OCI-LY1 (cell line): ENCODE measurements around the gene TUBGCP2.

Experiments
- H2AFZ ChIP-seq: fragments of 200-600 bp; sonication (generic), shearing (Covaris generic); 2 replicates; pipeline ENCODE4 v1.6.0; 2014; ENCODE audit warnings: antibody characterized with exemption, mild to moderate bottlenecking, low read length
- H3F3A ChIP-seq: fragments of 200-600 bp; sonication (generic), shearing (Covaris generic); 2 replicates; pipeline ENCODE4 v1.6.0; 2014; ENCODE audit warnings: mild to moderate bottlenecking, antibody characterized with exemption, low read length, moderate library complexity; ENCODE audit not compliant: insufficient read depth
- H3K27ac ChIP-seq: fragments of 200-600 bp; sonication (generic); 2 replicates; pipeline ENCODE4 v1.5.1; 2014; ENCODE audit warnings: low read length, mixed run types, mild to moderate bottlenecking, low read depth; ENCODE audit not compliant: poor library complexity, severe bottlenecking
- H3K27me3 ChIP-seq: fragments of 200-600 bp; sonication (generic); 2 replicates; pipeline ENCODE4 v1.6.0; 2014; ENCODE audit warnings: antibody characterized with exemption, mild to moderate bottlenecking, low read length, moderate library complexity; ENCODE audit not compliant: insufficient read depth
- H3K36me3 ChIP-seq: fragments of 200-600 bp; sonication (generic); 2 replicates; pipeline ENCODE4 v1.6.1; 2014; ENCODE audit warnings: mild to moderate bottlenecking, antibody characterized with exemption, low read length, moderate library complexity, mixed read lengths; ENCODE audit not compliant: insufficient read depth
- H3K4me1 ChIP-seq: fragments of 200-600 bp; sonication (generic); 2 replicates; pipeline ENCODE4 v1.5.1; 2014; ENCODE audit warnings: mild to moderate bottlenecking, low read length, moderate library complexity; ENCODE audit not compliant: insufficient read depth, severe bottlenecking
- H3K4me2 ChIP-seq: fragments of 200-600 bp; sonication (generic), shearing (Covaris generic); 2 replicates; pipeline ENCODE4 v1.6.1; 2014; ENCODE audit warnings: low read length
- H3K4me3 ChIP-seq: fragments of 200-600 bp; sonication (generic); 2 replicates; pipeline ENCODE4 v1.5.1; 2014; ENCODE audit warnings: low read length, low read depth, mild to moderate bottlenecking, mixed read lengths; ENCODE audit not compliant: poor library complexity, severe bottlenecking
- H3K79me2 ChIP-seq: fragments of 200-600 bp; shearing (Covaris generic); 2 replicates; pipeline ENCODE4 v1.6.1; 2016; ENCODE audit warnings: mixed run types, low read length, mixed read lengths; ENCODE audit not compliant: insufficient read depth
- H3K9ac ChIP-seq: fragments of 200-600 bp; sonication (generic), shearing (Covaris generic); 2 replicates; pipeline ENCODE4 v1.6.1; 2014; ENCODE audit warnings: mild to moderate bottlenecking, low read length, mixed read lengths
- H3K9me2 ChIP-seq: fragments of 200-600 bp; sonication (generic), shearing (Covaris generic); 2 replicates; pipeline ENCODE4 v1.6.1; 2014; ENCODE audit warnings: low read depth, mild to moderate bottlenecking, low read length, mixed read lengths
- H3K9me3 ChIP-seq: fragments of 200-600 bp; shearing (Covaris generic); 2 replicates; pipeline ENCODE4 v1.6.1; 2014; ENCODE audit warnings: low read length, mixed read lengths
- H4K20me1 ChIP-seq: fragments of 200-600 bp; sonication (generic), shearing (Covaris generic); 2 replicates; pipeline ENCODE4 v1.6.0; 2016; ENCODE audit warnings: mild to moderate bottlenecking, low read length; ENCODE audit not compliant: insufficient read depth
- CTCF ChIP-seq: fragments of 200-600 bp; sonication (generic), shearing (Covaris generic); IDR thresholded peaks from 2 replicates; pipeline ENCODE4 v1.5.1; 2017; ENCODE audit warnings: mild to moderate bottlenecking, antibody characterized with exemption, low read length, moderate library complexity, mixed read lengths
- EZH2 ChIP-seq: fragments of 200-600 bp; sonication (generic), shearing (Covaris generic); IDR thresholded peaks from 2 replicates; pipeline ENCODE4 v1.8.0; 2017; ENCODE audit warnings: borderline replicate concordance, mixed run types, mild to moderate bottlenecking, antibody characterized with exemption, low read length, moderate library complexity, mixed read lengths

Gene TUBGCP2

GRCh38 chr10:133264461-133264860 lies 44.2 kb downstream of the TUBGCP2 start:
- no peak overlapping the region for H2AFZ ChIP-seq
- TF ChIP-seq EZH2, result no peak
- no peak for TF ChIP-seq CTCF
- H3K79me2 ChIP-seq, result no peaks in the 10 kb centered on the region
- no peaks in the 10 kb centered on the region for H3K9me2 ChIP-seq
- H3F3A ChIP-seq, result no peaks in the 10 kb centered on the region
- no peaks in the 10 kb centered on the region for H3K36me3 ChIP-seq
- H3K9me3 ChIP-seq, result no peaks in the 10 kb centered on the region
- H3K9ac ChIP-seq, result no peak overlapping the region
- H3K27ac ChIP-seq, result no peak overlapping the region
- peaks cover 12% of the 10 kb centered on the region for H3K27me3 ChIP-seq
- H3K4me2 ChIP-seq, result no peak overlapping the region
- H3K4me1 ChIP-seq, result peaks cover 9% of the 10 kb centered on the region
- H3K4me3 ChIP-seq, result no peak overlapping the region
- no peaks in the 10 kb centered on the region for H4K20me1 ChIP-seq

GRCh38 chr10:133263674-133264073 lies 45.0 kb downstream of the TUBGCP2 start:
- H3K9me2 ChIP-seq, result no peaks in the 10 kb centered on the region
- no peak overlapping the region for H3K4me2 ChIP-seq

GRCh38 chr10:133262696-133263095 lies 46.0 kb downstream of the TUBGCP2 start:
- Histone ChIP-seq H3K4me2 (no peak overlapping the region), H3F3A (no peaks in the 10 kb centered on the region), H3K27ac (no peak overlapping the region), H3K79me2 (no peaks in the 10 kb centered on the region), H3K4me3 (no peak overlapping the region), H3K27me3 (peaks cover 12% of the 10 kb centered on the region), H3K36me3 (no peaks in the 10 kb centered on the region), H3K9me2 (no peaks in the 10 kb centered on the region), H3K9me3 (no peaks in the 10 kb centered on the region), H2AFZ (no peak overlapping the region), H3K9ac (no peak overlapping the region), H4K20me1 (no peaks in the 10 kb centered on the region), H3K4me1 (peaks cover 9% of the 10 kb centered on the region)
- TF ChIP-seq EZH2, result no peak
- TF ChIP-seq CTCF, result no peak

More at GRCh38 chr10:133263674-133264073, 45.0 kb downstream of the TUBGCP2 start:
- H3K9ac ChIP-seq, result no peak overlapping the region
- no peaks in the 10 kb centered on the region for H4K20me1 ChIP-seq
- no peaks in the 10 kb centered on the region for H3K9me3 ChIP-seq
- no peak overlapping the region for H3K27ac ChIP-seq
- no peaks in the 10 kb centered on the region for H3K79me2 ChIP-seq
- H3K36me3 ChIP-seq, result no peaks in the 10 kb centered on the region
- peaks cover 9% of the 10 kb centered on the region for H3K4me1 ChIP-seq
- H3K27me3 ChIP-seq, result peaks cover 12% of the 10 kb centered on the region
- no peak for TF ChIP-seq EZH2
- TF ChIP-seq CTCF, result no peak
- no peak overlapping the region for H3K4me3 ChIP-seq
- no peak overlapping the region for H2AFZ ChIP-seq
- no peaks in the 10 kb centered on the region for H3F3A ChIP-seq
